Measurements from ENCODE around the gene PPARA.

DNA sequence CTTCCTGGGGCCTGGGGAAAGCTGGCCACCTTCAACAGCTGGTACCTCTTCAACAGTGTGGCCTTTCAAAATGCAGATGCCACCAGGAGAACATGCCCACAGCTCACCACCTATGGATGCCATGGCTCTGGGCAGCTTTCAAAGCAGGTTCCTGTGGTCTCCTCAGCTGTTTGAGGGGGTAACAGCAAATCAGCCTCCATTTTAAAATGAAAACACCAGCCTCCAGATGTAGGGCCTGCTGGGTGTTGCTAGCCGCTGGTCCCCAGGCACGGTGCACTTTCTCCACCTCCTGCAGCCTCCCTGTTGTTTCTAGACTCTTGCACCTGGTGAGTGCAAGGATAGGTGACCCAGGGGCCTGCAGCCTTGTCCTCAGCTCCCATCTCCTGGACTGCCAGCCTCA, 89.7 kb downstream of the PPARA start:
- TF ChIP-seq, protein P1, sequence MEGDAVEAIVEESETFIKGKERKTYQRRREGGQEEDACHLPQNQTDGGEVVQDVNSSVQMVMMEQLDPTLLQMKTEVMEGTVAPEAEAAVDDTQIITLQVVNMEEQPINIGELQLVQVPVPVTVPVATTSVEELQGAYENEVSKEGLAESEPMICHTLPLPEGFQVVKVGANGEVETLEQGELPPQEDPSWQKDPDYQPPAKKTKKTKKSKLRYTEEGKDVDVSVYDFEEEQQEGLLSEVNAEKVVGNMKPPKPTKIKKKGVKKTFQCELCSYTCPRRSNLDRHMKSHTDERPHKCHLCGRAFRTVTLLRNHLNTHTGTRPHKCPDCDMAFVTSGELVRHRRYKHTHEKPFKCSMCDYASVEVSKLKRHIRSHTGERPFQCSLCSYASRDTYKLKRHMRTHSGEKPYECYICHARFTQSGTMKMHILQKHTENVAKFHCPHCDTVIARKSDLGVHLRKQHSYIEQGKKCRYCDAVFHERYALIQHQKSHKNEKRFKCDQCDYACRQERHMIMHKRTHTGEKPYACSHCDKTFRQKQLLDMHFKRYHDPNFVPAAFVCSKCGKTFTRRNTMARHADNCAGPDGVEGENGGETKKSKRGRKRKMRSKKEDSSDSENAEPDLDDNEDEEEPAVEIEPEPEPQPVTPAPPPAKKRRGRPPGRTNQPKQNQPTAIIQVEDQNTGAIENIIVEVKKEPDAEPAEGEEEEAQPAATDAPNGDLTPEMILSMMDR (IDR thresholded peaks at IDR 0.05; ENCODE audit: low read length), result no peak
- no peak for TF ChIP-seq EZH2phosphoT487 (IDR thresholded peaks at IDR 0.05; ENCODE audit: low read length)

All from MM.1S (cell line).